Ishikawa (cell line): ENCODE data around the gene PTPRD.

Experiments
- RAD21 ChIP-seq: IDR thresholded peaks from 2 replicates; pipeline ENCODE4 v1.6.1; 2012; ENCODE audit warnings: low read depth
- TAF1 ChIP-seq: IDR thresholded peaks from 2 replicates; pipeline ENCODE4 v1.6.1; 2012; ENCODE audit warnings: low read depth, mild to moderate bottlenecking
- TF ChIP-seq, protein P1 (sequence below): IDR thresholded peaks from 2 replicates; pipeline ENCODE4 v1.6.1; 2012; ENCODE audit warnings: low read depth, mild to moderate bottlenecking
- TF ChIP-seq, protein P2 (sequence below): IDR thresholded peaks from 2 replicates; pipeline ENCODE4 v1.6.1; 2012
- TF ChIP-seq, protein P3 (sequence below): IDR thresholded peaks from 2 replicates; pipeline ENCODE4 v1.6.1; 2012

DNA sequence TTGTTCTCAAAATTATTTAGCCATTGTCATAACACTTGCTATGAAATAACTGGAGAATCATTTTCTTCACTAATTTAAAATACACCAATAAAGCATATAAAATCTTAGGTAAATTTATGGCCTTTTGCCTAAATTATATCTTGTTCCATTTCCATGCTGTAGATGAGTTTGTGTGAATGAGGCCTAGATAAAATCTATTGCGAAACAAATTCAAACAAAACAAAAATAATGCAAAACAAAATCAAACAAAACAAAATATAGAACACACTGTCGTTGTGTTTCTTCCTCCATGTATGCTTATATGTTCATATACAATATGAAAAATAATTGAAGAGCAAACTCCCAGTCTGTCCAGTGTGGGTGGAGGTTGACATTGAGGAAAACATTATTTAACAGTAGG, 1020.7 kb downstream of the PTPRD start:
- TF ChIP-seq TAF1 (no peak), RAD21 (no peak)
- TF ChIP-seq, protein P1, sequence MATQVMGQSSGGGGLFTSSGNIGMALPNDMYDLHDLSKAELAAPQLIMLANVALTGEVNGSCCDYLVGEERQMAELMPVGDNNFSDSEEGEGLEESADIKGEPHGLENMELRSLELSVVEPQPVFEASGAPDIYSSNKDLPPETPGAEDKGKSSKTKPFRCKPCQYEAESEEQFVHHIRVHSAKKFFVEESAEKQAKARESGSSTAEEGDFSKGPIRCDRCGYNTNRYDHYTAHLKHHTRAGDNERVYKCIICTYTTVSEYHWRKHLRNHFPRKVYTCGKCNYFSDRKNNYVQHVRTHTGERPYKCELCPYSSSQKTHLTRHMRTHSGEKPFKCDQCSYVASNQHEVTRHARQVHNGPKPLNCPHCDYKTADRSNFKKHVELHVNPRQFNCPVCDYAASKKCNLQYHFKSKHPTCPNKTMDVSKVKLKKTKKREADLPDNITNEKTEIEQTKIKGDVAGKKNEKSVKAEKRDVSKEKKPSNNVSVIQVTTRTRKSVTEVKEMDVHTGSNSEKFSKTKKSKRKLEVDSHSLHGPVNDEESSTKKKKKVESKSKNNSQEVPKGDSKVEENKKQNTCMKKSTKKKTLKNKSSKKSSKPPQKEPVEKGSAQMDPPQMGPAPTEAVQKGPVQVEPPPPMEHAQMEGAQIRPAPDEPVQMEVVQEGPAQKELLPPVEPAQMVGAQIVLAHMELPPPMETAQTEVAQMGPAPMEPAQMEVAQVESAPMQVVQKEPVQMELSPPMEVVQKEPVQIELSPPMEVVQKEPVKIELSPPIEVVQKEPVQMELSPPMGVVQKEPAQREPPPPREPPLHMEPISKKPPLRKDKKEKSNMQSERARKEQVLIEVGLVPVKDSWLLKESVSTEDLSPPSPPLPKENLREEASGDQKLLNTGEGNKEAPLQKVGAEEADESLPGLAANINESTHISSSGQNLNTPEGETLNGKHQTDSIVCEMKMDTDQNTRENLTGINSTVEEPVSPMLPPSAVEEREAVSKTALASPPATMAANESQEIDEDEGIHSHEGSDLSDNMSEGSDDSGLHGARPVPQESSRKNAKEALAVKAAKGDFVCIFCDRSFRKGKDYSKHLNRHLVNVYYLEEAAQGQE: no peak
- TF ChIP-seq, protein P2, sequence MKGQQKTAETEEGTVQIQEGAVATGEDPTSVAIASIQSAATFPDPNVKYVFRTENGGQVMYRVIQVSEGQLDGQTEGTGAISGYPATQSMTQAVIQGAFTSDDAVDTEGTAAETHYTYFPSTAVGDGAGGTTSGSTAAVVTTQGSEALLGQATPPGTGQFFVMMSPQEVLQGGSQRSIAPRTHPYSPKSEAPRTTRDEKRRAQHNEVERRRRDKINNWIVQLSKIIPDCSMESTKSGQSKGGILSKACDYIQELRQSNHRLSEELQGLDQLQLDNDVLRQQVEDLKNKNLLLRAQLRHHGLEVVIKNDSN: no peak
- TF ChIP-seq, protein P3, sequence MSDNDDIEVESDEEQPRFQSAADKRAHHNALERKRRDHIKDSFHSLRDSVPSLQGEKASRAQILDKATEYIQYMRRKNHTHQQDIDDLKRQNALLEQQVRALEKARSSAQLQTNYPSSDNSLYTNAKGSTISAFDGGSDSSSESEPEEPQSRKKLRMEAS: no peak
